Peyer's patch (tissue), 4 donors: Measurements from ENCODE around the gene PIEZO2. TPM values are rescaled to one million over a fixed set of nuclear protein-coding genes. Genes with fewer than 3 reads are reported as not detected.

ENCODE experiments used
- DNase-seq, 3 donors: peaks; one replicate each; pipeline ENCODE4 v3.0.0-alpha.2; 2017 to 2019
- H3K27ac ChIP-seq, 4 donors: fragments of 200-600 bp; sonication (generic); one replicate each; pipeline ENCODE4 v1.5.1; 2016 to 2019
- H3K27me3 ChIP-seq, 2 donors: fragments of 200-600 bp; sonication (generic); one replicate each; pipeline ENCODE4 v1.5.1; 2019
- H3K36me3 ChIP-seq, 3 donors: fragments of 200-600 bp; sonication (generic); one replicate each; pipeline ENCODE4 v1.5.1; 2016 to 2019
- H3K4me1 ChIP-seq, 4 donors: fragments of 200-600 bp; sonication (generic); one replicate each; pipeline ENCODE4 v1.5.1; 2016 to 2019
- H3K4me3 ChIP-seq, 4 donors: fragments of 200-600 bp; sonication (generic); 1 replicate in 3 of 4; 2 replicates in 1 of 4; pipeline ENCODE4 v1.5.1; 2016 to 2019; ENCODE audit warnings: mild to moderate bottlenecking in 1 of 4
- H3K9me3 ChIP-seq, 4 donors: fragments of 200-600 bp; sonication (generic); one replicate each; pipeline ENCODE4 v1.5.1; 2016 to 2019; ENCODE audit warnings: mild to moderate bottlenecking in 1 of 4
- CTCF ChIP-seq, 6 experiments: fragments of 450-650 bp in 4 of 6; fragments of 200-600 bp in 2 of 6; sonication (generic) in 1 of 6; IDR thresholded peaks; one replicate each; pipeline ENCODE4 v1.5.1; 2017 to 2019; ENCODE audit warnings: antibody characterized with exemption in 6 of 6, mild to moderate bottlenecking in 3 of 6, moderate library complexity in 1 of 6
- POLR2A ChIP-seq, 2 donors: fragments of 450-650 bp; IDR thresholded peaks; one replicate each; pipeline ENCODE4 v1.5.1; 2017; ENCODE audit warnings: antibody characterized with exemption in 2 of 2, mild to moderate bottlenecking in 2 of 2, moderate library complexity in 2 of 2
- total RNA-seq, 4 donors: library from RNA; depleted of rRNA; stranded (reverse); fragments of >200 nt; gene quantifications; one replicate each; pipeline ENCODE4 v1.1.0, GENCODE V29; 2016

Gene PIEZO2
- total RNA-seq, 4 donors from 2014 or later = 0.85 to 5.8 (median 4.5) TPM

GRCh38 chr18:10833656-10834055 lies 315.7 kb downstream of the PIEZO2 start:
- Histone ChIP-seq H3K27me3 (no peaks in the 10 kb centered on the region), H3K4me3 (no peak overlapping the region), H3K4me1 (no peaks in the 10 kb centered on the region), H3K9me3 (no peaks in the 10 kb centered on the region), H3K36me3 (no peaks in the 10 kb centered on the region), H3K27ac (no peak overlapping the region)
- no peak for DNase-seq
- TF ChIP-seq POLR2A (IDR thresholded peaks at IDR 0.05) (no peak), CTCF (IDR thresholded peaks at IDR 0.05) (no peak)

- H3K27ac ChIP-seq = no peak overlapping the region
- H3K4me3 ChIP-seq = no peak overlapping the region
- TF ChIP-seq POLR2A (IDR thresholded peaks at IDR 0.05) (no peak), CTCF (IDR thresholded peaks at IDR 0.05) (no peak)
- no peaks in the 10 kb centered on the region for H3K9me3 ChIP-seq
- no peaks in the 10 kb centered on the region for H3K27me3 ChIP-seq
- no peaks in the 10 kb centered on the region for H3K36me3 ChIP-seq
- DNase-seq = no peak
- H3K4me1 ChIP-seq = no peaks in the 10 kb centered on the region
Observed at GRCh38 chr18:10826400-10826799, 323.0 kb downstream of the PIEZO2 start.

- no peak for DNase-seq
- TF ChIP-seq POLR2A (IDR thresholded peaks at IDR 0.05) = no peak
- TF ChIP-seq CTCF (IDR thresholded peaks at IDR 0.05) = no peak
Observed at GRCh38 chr18:10822456-10822855, 326.9 kb downstream of the PIEZO2 start.

GRCh38 chr18:10820681-10821080 lies 328.7 kb downstream of the PIEZO2 start:
- no peaks in the 10 kb centered on the region for H3K27me3 ChIP-seq
- H3K36me3 ChIP-seq = no peaks in the 10 kb centered on the region
- TF ChIP-seq CTCF (IDR thresholded peaks at IDR 0.05) = no peak
- no peak for TF ChIP-seq POLR2A (IDR thresholded peaks at IDR 0.05)
- no peaks in the 10 kb centered on the region for H3K9me3 ChIP-seq
- H3K4me1 ChIP-seq = no peaks in the 10 kb centered on the region
- no peak for DNase-seq
- no peak overlapping the region for H3K4me3 ChIP-seq
- H3K27ac ChIP-seq = no peak overlapping the region

More at GRCh38 chr18:10822456-10822855, 326.9 kb downstream of the PIEZO2 start:
- no peaks in the 10 kb centered on the region for H3K27me3 ChIP-seq
- no peaks in the 10 kb centered on the region for H3K4me1 ChIP-seq
- H3K9me3 ChIP-seq = no peaks in the 10 kb centered on the region
- H3K36me3 ChIP-seq = no peaks in the 10 kb centered on the region
- no peak overlapping the region for H3K4me3 ChIP-seq
- no peak overlapping the region for H3K27ac ChIP-seq

- Histone ChIP-seq H3K27me3 (no peaks in the 10 kb centered on the region), H3K4me3 (no peak overlapping the region), H3K9me3 (no peaks in the 10 kb centered on the region), H3K27ac (no peak overlapping the region), H3K4me1 (no peaks in the 10 kb centered on the region), H3K36me3 (no peaks in the 10 kb centered on the region)
- DNase-seq = no peak
- no peak for TF ChIP-seq POLR2A (IDR thresholded peaks at IDR 0.05)
- TF ChIP-seq CTCF (IDR thresholded peaks at IDR 0.05) = no peak
Observed at GRCh38 chr18:10814336-10814735, 335.0 kb downstream of the PIEZO2 start.

- no peaks in the 10 kb centered on the region for H3K36me3 ChIP-seq
- no peaks in the 10 kb centered on the region for H3K9me3 ChIP-seq
- no peaks in the 10 kb centered on the region for H3K27me3 ChIP-seq
- no peak overlapping the region for H3K4me3 ChIP-seq
- DNase-seq = no peak
- no peaks in the 10 kb centered on the region for H3K4me1 ChIP-seq
- H3K27ac ChIP-seq = no peak overlapping the region
- TF ChIP-seq CTCF (IDR thresholded peaks at IDR 0.05) (no peak), POLR2A (IDR thresholded peaks at IDR 0.05) (no peak)
Observed at GRCh38 chr18:10805587-10806118, 343.7 kb downstream of the PIEZO2 start.
